K562 (cell line): ENCODE measurements around the gene LTBP1. TPM values are rescaled to one million over a fixed set of nuclear protein-coding genes. Genes with fewer than 3 reads are reported as not detected.
A peak's percentile ranks its signal among the peaks of the same experiment; 100 is the strongest.

Experiments
- CTCF ChIP-seq, 3 experiments: IDR thresholded peaks in 2 of 3; conservative IDR thresholded peaks in 1 of 3; 2 replicates each; pipeline ENCODE4 v1.5.1; 2011 to 2012; ENCODE audit warnings: low read length in 3 of 3, mild to moderate bottlenecking in 3 of 3, control low read depth in 2 of 3, improper control_type of control experiment in 1 of 3, inconsistent platforms in 1 of 3, low read depth in 1 of 3, mixed read lengths in 1 of 3, moderate library complexity in 1 of 3; ENCODE audit not compliant: insufficient read depth in 2 of 3
- DMBX1 ChIP-seq: fragments of 250-450 bp; sonication (Bioruptor Pico); IDR thresholded peaks from 2 replicates; pipeline ENCODE4 v1.8.0; 2022; ENCODE audit warnings: inconsistent platforms, mild to moderate bottlenecking, moderate library complexity, borderline replicate concordance
- ESRRA ChIP-seq: fragments of 450-650 bp; IDR thresholded peaks from 2 replicates; pipeline ENCODE4 v1.6.1; 2014; ENCODE audit warnings: low read depth, mild to moderate bottlenecking, moderate library complexity, borderline replicate concordance
- GTF2A2 ChIP-seq: IDR thresholded peaks from 2 replicates; pipeline ENCODE4 v1.6.1; 2016; ENCODE audit warnings: mild to moderate bottlenecking, missing genetic modification characterization, missing compliant biosample characterization
- IFI16 ChIP-seq: fragments of 250-450 bp; sonication (Bioruptor Pico); IDR thresholded peaks from 2 replicates; pipeline ENCODE4 v2.1.2; 2022; ENCODE audit warnings: mild to moderate bottlenecking, inconsistent platforms
- MNT ChIP-seq, 2 experiments: fragments of 450-650 bp; conservative IDR thresholded peaks; 2 replicates each; pipeline ENCODE4 v1.6.1; 2017; ENCODE audit warnings: mild to moderate bottlenecking in 2 of 2, moderate library complexity in 2 of 2
- MTA3 ChIP-seq: fragments of 450-650 bp; formaldehyde crosslinking; IDR thresholded peaks from 2 replicates; pipeline ENCODE4 v1.6.1; 2017; ENCODE audit warnings: mild to moderate bottlenecking, borderline replicate concordance
- PTTG1 ChIP-seq: fragments of 450-650 bp; IDR thresholded peaks from 2 replicates; pipeline ENCODE4 v1.6.1; 2016; ENCODE audit warnings: low read depth, mild to moderate bottlenecking, missing genetic modification characterization, missing compliant biosample characterization
- YY1 ChIP-seq, 3 experiments: IDR thresholded peaks; 2 replicates each; pipeline ENCODE4 v1.6.1; 2011; ENCODE audit warnings: low read length in 2 of 3, mild to moderate bottlenecking in 2 of 3, moderate library complexity in 2 of 3, borderline replicate concordance in 1 of 3, control low read depth in 1 of 3, low read depth in 1 of 3; ENCODE audit not compliant: insufficient read depth in 3 of 3, insufficient replicate concordance in 2 of 3, control insufficient read depth in 1 of 3, insufficient read length in 1 of 3; ENCODE audit errors: extremely low read depth in 1 of 3
- ZBTB1 ChIP-seq: sonication (generic); formaldehyde crosslinking; IDR thresholded peaks from 2 replicates; pipeline ENCODE4 v1.8.1; 2023; ENCODE audit warnings: missing genetic modification reagents, low read depth, mild to moderate bottlenecking, borderline replicate concordance
- ZBTB17 ChIP-seq: fragments of 450-650 bp; formaldehyde crosslinking; IDR thresholded peaks from 2 replicates; pipeline ENCODE4 v1.4.0; 2020; ENCODE audit warnings: mild to moderate bottlenecking
- ZNF124 ChIP-seq: sonication (generic); formaldehyde crosslinking; IDR thresholded peaks from 2 replicates; pipeline ENCODE4 v1.8.1; 2022; ENCODE audit warnings: missing genetic modification reagents
- polyA plus RNA-seq, 8 experiments: library from polyadenylated mRNA; depleted of rRNA in 4 of 8; stranded (reverse) in 5 of 8; unstranded in 3 of 8; fragments of >200 nt; fragmentation: Nextera tagmentation in 2 of 8; fragmentation: Illumina TruSeq in 1 of 8; extraction: Ambion mirVana in 2 of 8; extraction: Trizol in 1 of 8; gene quantifications; 2 replicates each; pipeline versions ENCODE4 v1.2.1 to v1.2.3, GENCODE V29; 2011 to 2014; ENCODE audit warnings: inconsistent platforms in 1 of 8, missing spikeins in 1 of 8
- total RNA-seq, 7 experiments: library from RNA; depleted of rRNA in 6 of 7; stranded (reverse); fragments of >200 nt in 6 of 7; fragmentation: Illumina TruSeq in 2 of 7; extraction: Trizol in 2 of 7; gene quantifications; 2 replicates each; pipeline versions ENCODE4 v1.2.1 to v1.2.3, GENCODE V29; 2011 to 2021; ENCODE audit warnings: low replicate concordance in 1 of 7
- TF ChIP-seq, protein P1 (sequence below), 3 experiments: fragments of 200-800 bp in 1 of 3; fragments of 250-450 bp in 1 of 3; fragments of 450-650 bp in 1 of 3; sonication (Bioruptor Pico) in 1 of 3; sonication (Bioruptor generic) in 1 of 3; formaldehyde crosslinking in 1 of 3; IDR thresholded peaks; 2 replicates each; pipeline versions ENCODE4 v1.6.1 to v1.8.0; 2016 to 2022; ENCODE audit warnings: mild to moderate bottlenecking in 2 of 3, missing genetic modification characterization in 2 of 3, missing compliant biosample characterization in 1 of 3, moderate library complexity in 1 of 3
- TF ChIP-seq, protein P2 (sequence below): fragments of 450-650 bp; formaldehyde crosslinking; IDR thresholded peaks from 2 replicates; pipeline ENCODE4 v1.4.0; 2020; ENCODE audit warnings: mild to moderate bottlenecking, moderate library complexity

LTBP1 gene
- total and polyA plus RNA-seq, 9 of the 15 experiments (the other 6 are each of a cell fraction or from before 2014, with no cell fraction given), result 3.6 to 16.4 (median 8.5) TPM

DNA sequence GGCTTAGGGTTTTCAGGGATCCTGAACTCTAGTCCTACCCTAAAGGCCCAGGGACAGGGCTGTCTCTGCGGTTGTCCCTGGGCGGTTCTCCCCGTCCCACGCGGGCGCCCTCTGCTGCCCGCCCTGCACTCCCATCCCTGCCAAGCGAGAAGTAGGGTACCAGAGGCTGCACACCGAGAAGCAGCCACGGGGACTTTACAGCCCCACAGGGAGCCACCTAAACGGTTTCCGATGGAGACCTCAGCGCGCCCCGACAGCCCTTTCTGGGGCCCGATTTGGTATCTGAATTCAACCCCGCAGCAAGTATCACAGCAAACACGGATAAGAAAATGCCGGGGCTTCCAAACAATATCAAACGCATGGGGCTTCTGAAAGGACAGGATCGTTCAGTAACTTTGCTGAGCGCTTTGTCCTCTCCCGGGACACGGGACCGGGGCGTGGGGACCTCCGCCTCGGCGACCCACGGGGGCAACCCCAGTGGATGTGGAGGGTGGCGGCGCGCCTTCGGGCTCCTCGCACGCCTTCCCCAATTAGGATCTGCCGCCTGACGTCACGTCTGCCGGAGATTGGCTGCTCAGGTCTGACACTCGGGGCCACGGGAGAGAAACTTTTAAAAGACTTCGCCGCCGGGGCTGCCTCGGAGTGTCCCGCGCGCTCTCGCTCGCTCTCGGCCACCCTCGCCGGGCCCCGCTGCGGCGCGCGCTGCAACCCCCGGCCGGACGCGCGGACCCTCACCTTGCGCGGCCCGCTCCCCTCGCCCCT, at the start of gene LTBP1 (continued):
- TF ChIP-seq DMBX1 (CRISPR knock-in tag) (no peak), IFI16 (CRISPR knock-in tag) (0 out of 2 replicates have a peak, but pooled peaks have one; percentile 15), MNT (conservative IDR thresholded peaks at IDR 0.05) (peak in 1 of 2 experiments; percentile 28; a peak in 1 of 4 replicates), ZNF124 (CRISPR knock-in tag) (no peak), ZBTB17 (CRISPR knock-in tag) (peak; percentile 95), ESRRA (peak; percentile 27; the same call in 1 of the 2 replicates), PTTG1 (tag) (no peak), CTCF (IDR thresholded peaks at IDR 0.05 in 2 of 3, conservative IDR thresholded peaks at IDR 0.05 in 1 of 3; ENCODE audit: insufficient read depth in 2 of 3, low read depth in 1 of 3, low read length in 3 of 3) (peak; percentile 79 to 92 (median 84)), MTA3 (peak; percentile 26; the same call in 1 of the 2 replicates), GTF2A2 (no peak), YY1 (IDR thresholded peaks at IDR 0.05; ENCODE audit: borderline replicate concordance in 1 of 3, control insufficient read depth in 1 of 3, extremely low read depth in 1 of 3, insufficient read depth in 3 of 3, insufficient read length in 1 of 3, insufficient replicate concordance in 2 of 3, low read depth in 1 of 3, low read length in 2 of 3) (peak in 2 of 3 experiments; percentile 7 to 39), ZBTB1 (CRISPR knock-in tag) (no peak)
- TF ChIP-seq, protein P1, sequence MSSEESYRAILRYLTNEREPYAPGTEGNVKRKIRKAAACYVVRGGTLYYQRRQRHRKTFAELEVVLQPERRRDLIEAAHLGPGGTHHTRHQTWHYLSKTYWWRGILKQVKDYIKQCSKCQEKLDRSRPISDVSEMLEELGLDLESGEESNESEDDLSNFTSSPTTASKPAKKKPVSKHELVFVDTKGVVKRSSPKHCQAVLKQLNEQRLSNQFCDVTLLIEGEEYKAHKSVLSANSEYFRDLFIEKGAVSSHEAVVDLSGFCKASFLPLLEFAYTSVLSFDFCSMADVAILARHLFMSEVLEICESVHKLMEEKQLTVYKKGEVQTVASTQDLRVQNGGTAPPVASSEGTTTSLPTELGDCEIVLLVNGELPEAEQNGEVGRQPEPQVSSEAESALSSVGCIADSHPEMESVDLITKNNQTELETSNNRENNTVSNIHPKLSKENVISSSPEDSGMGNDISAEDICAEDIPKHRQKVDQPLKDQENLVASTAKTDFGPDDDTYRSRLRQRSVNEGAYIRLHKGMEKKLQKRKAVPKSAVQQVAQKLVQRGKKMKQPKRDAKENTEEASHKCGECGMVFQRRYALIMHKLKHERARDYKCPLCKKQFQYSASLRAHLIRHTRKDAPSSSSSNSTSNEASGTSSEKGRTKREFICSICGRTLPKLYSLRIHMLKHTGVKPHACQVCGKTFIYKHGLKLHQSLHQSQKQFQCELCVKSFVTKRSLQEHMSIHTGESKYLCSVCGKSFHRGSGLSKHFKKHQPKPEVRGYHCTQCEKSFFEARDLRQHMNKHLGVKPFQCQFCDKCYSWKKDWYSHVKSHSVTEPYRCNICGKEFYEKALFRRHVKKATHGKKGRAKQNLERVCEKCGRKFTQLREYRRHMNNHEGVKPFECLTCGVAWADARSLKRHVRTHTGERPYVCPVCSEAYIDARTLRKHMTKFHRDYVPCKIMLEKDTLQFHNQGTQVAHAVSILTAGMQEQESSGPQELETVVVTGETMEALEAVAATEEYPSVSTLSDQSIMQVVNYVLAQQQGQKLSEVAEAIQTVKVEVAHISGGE (CRISPR knock-in tag; IDR thresholded peaks at IDR 0.05), result no peak
- TF ChIP-seq, protein P2, sequence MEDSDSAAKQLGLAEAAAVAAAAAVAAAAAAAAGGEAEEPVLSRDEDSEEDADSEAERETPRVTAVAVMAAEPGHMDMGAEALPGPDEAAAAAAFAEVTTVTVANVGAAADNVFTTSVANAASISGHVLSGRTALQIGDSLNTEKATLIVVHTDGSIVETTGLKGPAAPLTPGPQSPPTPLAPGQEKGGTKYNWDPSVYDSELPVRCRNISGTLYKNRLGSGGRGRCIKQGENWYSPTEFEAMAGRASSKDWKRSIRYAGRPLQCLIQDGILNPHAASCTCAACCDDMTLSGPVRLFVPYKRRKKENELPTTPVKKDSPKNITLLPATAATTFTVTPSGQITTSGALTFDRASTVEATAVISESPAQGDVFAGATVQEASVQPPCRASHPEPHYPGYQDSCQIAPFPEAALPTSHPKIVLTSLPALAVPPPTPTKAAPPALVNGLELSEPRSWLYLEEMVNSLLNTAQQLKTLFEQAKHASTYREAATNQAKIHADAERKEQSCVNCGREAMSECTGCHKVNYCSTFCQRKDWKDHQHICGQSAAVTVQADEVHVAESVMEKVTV (CRISPR knock-in tag), result peak; percentile 49
